ENCODE measurements around the gene PLCB1. TPM values are rescaled to one million over a fixed set of nuclear protein-coding genes. Genes with fewer than 3 reads are reported as not detected.

Gene PLCB1
- total RNA-seq, 1 experiment from 2014 or later: 11.3 TPM

DNA sequence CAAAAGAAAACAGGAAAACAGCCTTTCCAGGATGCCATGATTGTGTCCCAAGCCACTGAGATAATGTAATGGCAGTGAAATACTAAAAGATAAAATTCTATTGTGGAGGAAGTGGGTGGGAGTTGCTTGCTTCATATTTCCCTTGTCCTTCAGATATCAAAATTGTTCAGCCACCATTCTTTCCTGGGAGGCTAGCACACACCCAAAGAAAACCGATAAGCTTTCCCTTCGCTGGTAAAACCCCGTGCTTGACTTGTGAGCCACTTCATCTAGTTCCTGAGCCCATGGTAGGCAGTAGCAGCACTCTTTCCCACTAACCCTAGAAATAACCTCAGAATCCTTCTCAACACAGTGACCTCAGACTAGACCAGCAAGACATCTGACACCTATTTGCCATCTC, 579.4 kb downstream of the PLCB1 start (continued):
- TF ChIP-seq, protein P1, sequence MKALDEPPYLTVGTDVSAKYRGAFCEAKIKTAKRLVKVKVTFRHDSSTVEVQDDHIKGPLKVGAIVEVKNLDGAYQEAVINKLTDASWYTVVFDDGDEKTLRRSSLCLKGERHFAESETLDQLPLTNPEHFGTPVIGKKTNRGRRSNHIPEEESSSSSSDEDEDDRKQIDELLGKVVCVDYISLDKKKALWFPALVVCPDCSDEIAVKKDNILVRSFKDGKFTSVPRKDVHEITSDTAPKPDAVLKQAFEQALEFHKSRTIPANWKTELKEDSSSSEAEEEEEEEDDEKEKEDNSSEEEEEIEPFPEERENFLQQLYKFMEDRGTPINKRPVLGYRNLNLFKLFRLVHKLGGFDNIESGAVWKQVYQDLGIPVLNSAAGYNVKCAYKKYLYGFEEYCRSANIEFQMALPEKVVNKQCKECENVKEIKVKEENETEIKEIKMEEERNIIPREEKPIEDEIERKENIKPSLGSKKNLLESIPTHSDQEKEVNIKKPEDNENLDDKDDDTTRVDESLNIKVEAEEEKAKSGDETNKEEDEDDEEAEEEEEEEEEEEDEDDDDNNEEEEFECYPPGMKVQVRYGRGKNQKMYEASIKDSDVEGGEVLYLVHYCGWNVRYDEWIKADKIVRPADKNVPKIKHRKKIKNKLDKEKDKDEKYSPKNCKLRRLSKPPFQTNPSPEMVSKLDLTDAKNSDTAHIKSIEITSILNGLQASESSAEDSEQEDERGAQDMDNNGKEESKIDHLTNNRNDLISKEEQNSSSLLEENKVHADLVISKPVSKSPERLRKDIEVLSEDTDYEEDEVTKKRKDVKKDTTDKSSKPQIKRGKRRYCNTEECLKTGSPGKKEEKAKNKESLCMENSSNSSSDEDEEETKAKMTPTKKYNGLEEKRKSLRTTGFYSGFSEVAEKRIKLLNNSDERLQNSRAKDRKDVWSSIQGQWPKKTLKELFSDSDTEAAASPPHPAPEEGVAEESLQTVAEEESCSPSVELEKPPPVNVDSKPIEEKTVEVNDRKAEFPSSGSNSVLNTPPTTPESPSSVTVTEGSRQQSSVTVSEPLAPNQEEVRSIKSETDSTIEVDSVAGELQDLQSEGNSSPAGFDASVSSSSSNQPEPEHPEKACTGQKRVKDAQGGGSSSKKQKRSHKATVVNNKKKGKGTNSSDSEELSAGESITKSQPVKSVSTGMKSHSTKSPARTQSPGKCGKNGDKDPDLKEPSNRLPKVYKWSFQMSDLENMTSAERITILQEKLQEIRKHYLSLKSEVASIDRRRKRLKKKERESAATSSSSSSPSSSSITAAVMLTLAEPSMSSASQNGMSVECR (CRISPR knock-in tag; IDR thresholded peaks at IDR 0.05; ENCODE audit: borderline replicate concordance): no peak
- TF ChIP-seq E2F4 (CRISPR knock-in tag; IDR thresholded peaks at IDR 0.05; ENCODE audit: borderline replicate concordance, low read depth) (no peak), ATF1 (CRISPR knock-in tag; IDR thresholded peaks at IDR 0.05) (no peak), JUN (CRISPR knock-in tag; IDR thresholded peaks at IDR 0.05) (no peak), OVOL2 (CRISPR knock-in tag; IDR thresholded peaks at IDR 0.05; ENCODE audit: borderline replicate concordance) (no peak), IRF1 (CRISPR knock-in tag; IDR thresholded peaks at IDR 0.05) (no peak), ZSCAN18 (CRISPR knock-in tag; IDR thresholded peaks at IDR 0.05) (no peak)

- Mint-ChIP-seq H3K27ac (no peak overlapping the region), H3K9me3 (no peaks in the 10 kb centered on the region), H3K4me3 (no peak overlapping the region), H3K36me3 (no peaks in the 10 kb centered on the region; the same call in 1 of the 2 replicates), H3K4me1 (peaks cover 6% of the 10 kb centered on the region), H3K27me3 (ENCODE audit: low read depth) (no peaks in the 10 kb centered on the region)
- ATAC-seq (no peak), DNase-seq (ENCODE audit: low spot score) (no peak)
- ChIA-PET CTCF (no interaction called here), POLR2A (no interaction called here)
- TF ChIP-seq NFE2L1 (CRISPR knock-in tag; IDR thresholded peaks at IDR 0.05): no peak
- no peak for TF ChIP-seq ZNF416 (CRISPR knock-in tag; IDR thresholded peaks at IDR 0.05)
- TF ChIP-seq, protein P2, sequence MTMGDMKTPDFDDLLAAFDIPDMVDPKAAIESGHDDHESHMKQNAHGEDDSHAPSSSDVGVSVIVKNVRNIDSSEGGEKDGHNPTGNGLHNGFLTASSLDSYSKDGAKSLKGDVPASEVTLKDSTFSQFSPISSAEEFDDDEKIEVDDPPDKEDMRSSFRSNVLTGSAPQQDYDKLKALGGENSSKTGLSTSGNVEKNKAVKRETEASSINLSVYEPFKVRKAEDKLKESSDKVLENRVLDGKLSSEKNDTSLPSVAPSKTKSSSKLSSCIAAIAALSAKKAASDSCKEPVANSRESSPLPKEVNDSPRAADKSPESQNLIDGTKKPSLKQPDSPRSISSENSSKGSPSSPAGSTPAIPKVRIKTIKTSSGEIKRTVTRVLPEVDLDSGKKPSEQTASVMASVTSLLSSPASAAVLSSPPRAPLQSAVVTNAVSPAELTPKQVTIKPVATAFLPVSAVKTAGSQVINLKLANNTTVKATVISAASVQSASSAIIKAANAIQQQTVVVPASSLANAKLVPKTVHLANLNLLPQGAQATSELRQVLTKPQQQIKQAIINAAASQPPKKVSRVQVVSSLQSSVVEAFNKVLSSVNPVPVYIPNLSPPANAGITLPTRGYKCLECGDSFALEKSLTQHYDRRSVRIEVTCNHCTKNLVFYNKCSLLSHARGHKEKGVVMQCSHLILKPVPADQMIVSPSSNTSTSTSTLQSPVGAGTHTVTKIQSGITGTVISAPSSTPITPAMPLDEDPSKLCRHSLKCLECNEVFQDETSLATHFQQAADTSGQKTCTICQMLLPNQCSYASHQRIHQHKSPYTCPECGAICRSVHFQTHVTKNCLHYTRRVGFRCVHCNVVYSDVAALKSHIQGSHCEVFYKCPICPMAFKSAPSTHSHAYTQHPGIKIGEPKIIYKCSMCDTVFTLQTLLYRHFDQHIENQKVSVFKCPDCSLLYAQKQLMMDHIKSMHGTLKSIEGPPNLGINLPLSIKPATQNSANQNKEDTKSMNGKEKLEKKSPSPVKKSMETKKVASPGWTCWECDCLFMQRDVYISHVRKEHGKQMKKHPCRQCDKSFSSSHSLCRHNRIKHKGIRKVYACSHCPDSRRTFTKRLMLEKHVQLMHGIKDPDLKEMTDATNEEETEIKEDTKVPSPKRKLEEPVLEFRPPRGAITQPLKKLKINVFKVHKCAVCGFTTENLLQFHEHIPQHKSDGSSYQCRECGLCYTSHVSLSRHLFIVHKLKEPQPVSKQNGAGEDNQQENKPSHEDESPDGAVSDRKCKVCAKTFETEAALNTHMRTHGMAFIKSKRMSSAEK (CRISPR knock-in tag; IDR thresholded peaks at IDR 0.05; ENCODE audit: borderline replicate concordance): no peak
- no peak for TF ChIP-seq TCF7 (CRISPR knock-in tag; IDR thresholded peaks at IDR 0.05; ENCODE audit: low read depth)
These were observed 582.1 kb downstream of the PLCB1 start for GRCh38 chr20:8714206-8714605.

GRCh38 chr20:8718279-8718678, 586.2 kb downstream of the PLCB1 start:
- ChIA-PET CTCF (no interaction called here), POLR2A (no interaction called here)
- Mint-ChIP-seq H3K4me1 (peaks cover 6% of the 10 kb centered on the region), H3K27ac (no peak overlapping the region), H3K27me3 (ENCODE audit: low read depth) (no peaks in the 10 kb centered on the region), H3K36me3 (no peaks in the 10 kb centered on the region; the same call in 1 of the 2 replicates), H3K4me3 (no peak overlapping the region), H3K9me3 (no peaks in the 10 kb centered on the region)
- TF ChIP-seq ZNF232 (CRISPR knock-in tag; IDR thresholded peaks at IDR 0.05) (no peak), GABPB1 (CRISPR knock-in tag; IDR thresholded peaks at IDR 0.05) (no peak), RORB (CRISPR knock-in tag; IDR thresholded peaks at IDR 0.05) (no peak), HMGA2 (CRISPR knock-in tag; IDR thresholded peaks at IDR 0.05) (no peak), NFYB (CRISPR knock-in tag; conservative IDR thresholded peaks at IDR 0.05; ENCODE audit: low read depth) (no peak), NR1H2 (CRISPR knock-in tag; IDR thresholded peaks at IDR 0.05) (no peak), ZNF416 (CRISPR knock-in tag; IDR thresholded peaks at IDR 0.05) (no peak)
- TF ChIP-seq, protein P3, sequence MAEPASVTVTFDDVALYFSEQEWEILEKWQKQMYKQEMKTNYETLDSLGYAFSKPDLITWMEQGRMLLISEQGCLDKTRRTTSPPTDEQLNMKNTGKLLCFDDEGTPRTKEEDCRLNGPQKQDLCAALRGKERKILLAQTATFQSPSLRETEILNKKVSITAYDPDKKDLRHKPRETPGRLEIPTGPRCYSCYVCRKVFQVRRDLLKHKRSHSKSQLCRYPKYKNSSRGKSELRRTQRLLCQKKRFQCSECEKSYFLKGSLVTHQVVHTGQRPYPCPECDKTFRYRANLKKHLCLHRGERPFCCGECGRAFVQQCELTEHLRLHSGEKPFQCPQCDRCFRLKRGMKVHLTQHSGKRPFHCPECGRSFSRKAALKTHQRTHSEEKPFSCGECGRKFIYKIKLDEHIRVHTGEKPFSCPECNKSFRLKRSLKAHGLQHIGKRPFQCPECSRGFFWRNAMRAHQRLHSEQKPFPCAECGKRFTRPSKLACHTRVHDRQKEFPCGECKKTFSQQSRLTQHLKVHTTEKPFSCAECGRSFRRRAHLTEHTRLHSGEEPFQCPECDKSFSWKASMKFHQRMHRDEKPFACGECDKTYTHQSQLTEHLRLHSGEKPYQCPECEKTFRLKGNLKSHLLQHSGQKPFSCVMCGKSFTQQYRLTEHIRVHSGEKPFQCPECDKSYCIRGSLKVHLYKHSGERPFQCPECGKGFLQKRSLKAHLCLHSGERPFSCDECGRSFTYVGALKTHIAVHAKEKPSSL (CRISPR knock-in tag; conservative IDR thresholded peaks at IDR 0.05): no peak
- no peak for ATAC-seq
- no peak for DNase-seq (ENCODE audit: low spot score)

All from WTC11 (cell line).